ENCODE results near the gene ACIN1.

- no peak for TF ChIP-seq SPI1 (IDR thresholded peaks at IDR 0.05; ENCODE audit: borderline replicate concordance, low read depth)
- TF ChIP-seq CTCF (IDR thresholded peaks at IDR 0.05; ENCODE audit: insufficient read depth, low read length) = no peak
- TF ChIP-seq POLR2AphosphoS5 (IDR thresholded peaks at IDR 0.05; ENCODE audit: low read depth) = no peak
- TF ChIP-seq REST (IDR thresholded peaks at IDR 0.05; ENCODE audit: insufficient replicate concordance, low read depth) = no peak
- TF ChIP-seq GABPA (IDR thresholded peaks at IDR 0.05; ENCODE audit: low read depth) = no peak
These were observed 42.4 kb upstream of the ACIN1 start for GRCh38 chr14:23137192-23137812.
